GM12865 (cell line): ENCODE data around the gene HAUS5.
A peak's percentile ranks its signal among the peaks of the same experiment; 100 is the strongest.
"Not testable (repeated sequence)": the region's sequence is repeated elsewhere in the genome, so short reads cannot be mapped to it uniquely, and the experiment has no call there.

Experiments used
- DNase-seq: peaks from one replicate; pipeline ENCODE4 v3.0.0; 2010; ENCODE audit warnings: low read depth
- H3K4me3 ChIP-seq: 2 replicates; pipeline ENCODE4 v1.5.1; 2011; ENCODE audit warnings: mild to moderate bottlenecking, low read depth, low read length, control low read depth
- CTCF ChIP-seq: IDR thresholded peaks from 2 replicates; pipeline ENCODE4 v1.5.1; 2011; ENCODE audit warnings: low read length, control low read depth, low read depth, inconsistent platforms; ENCODE audit not compliant: insufficient read depth; ENCODE audit errors: missing control alignments

HAUS5 gene

GRCh38 chr19:35648017-35648961, 35.8 kb downstream of the HAUS5 start, which contains the start of gene COX6B1:
Gene COX6B1 (plus strand): TSS chr19:35648323. CDS start chr19:35651244, 2,921 bp downstream.
- DNase-seq: peak; percentile 98
- TF ChIP-seq CTCF: no peak
- peak within 1 kb of the TSS; percentile 71 for H3K4me3 ChIP-seq

- TF ChIP-seq CTCF: no peak
- no peak overlapping the region for H3K4me3 ChIP-seq
- no peak for DNase-seq
Measured at GRCh38 chr19:35650581-35650980, 38.0 kb downstream of the HAUS5 start.

GRCh38 chr19:35654828-35655227, 42.3 kb downstream of the HAUS5 start:
- DNase-seq, H3K4me3 ChIP-seq: not testable (repeated sequence)

- no peak for TF ChIP-seq CTCF
- H3K4me3 ChIP-seq: no peak overlapping the region
- no peak for DNase-seq
Measured at GRCh38 chr19:35655600-35655999, 43.1 kb downstream of the HAUS5 start.

- no peak overlapping the region for H3K4me3 ChIP-seq
- TF ChIP-seq CTCF: no peak
- no peak for DNase-seq
Measured at GRCh38 chr19:35656700-35657099, 44.2 kb downstream of the HAUS5 start.

GRCh38 chr19:35657904-35658700, 45.6 kb downstream of the HAUS5 start:
- TF ChIP-seq CTCF: no peak
- H3K4me3 ChIP-seq: no peak overlapping the region
- no peak for DNase-seq

- TF ChIP-seq CTCF: no peak
Measured at GRCh38 chr19:35661995-35662340, 49.4 kb downstream of the HAUS5 start.

More at GRCh38 chr19:35661995-35662340, 49.4 kb downstream of the HAUS5 start:
- no peak overlapping the region for H3K4me3 ChIP-seq
- no peak for DNase-seq
